SU-DHL-6 (cell line): Measurements from ENCODE around the gene GPC3.

Experiments
- CTCF ChIP-seq: fragments of 200-600 bp; sonication (generic); IDR thresholded peaks from one replicate; pipeline ENCODE4 v1.5.1; 2017; ENCODE audit warnings: antibody characterized with exemption, mild to moderate bottlenecking, low read length, moderate library complexity; ENCODE audit not compliant: insufficient read depth, poor library complexity, severe bottlenecking
- EZH2phosphoT487 ChIP-seq: fragments of 200-600 bp; sonication (generic), shearing (Covaris generic); conservative IDR thresholded peaks from 2 replicates; pipeline ENCODE4 v1.6.1; 2018; ENCODE audit warnings: mild to moderate bottlenecking, antibody characterized with exemption, low read length, moderate library complexity, mixed read lengths

GRCh38 chrX:133878710-133879109 is 106.7 kb downstream of the GPC3 start:
- TF ChIP-seq CTCF (no peak), EZH2phosphoT487 (no peak)
